HPDE6-E6E7 (cell line): ENCODE results near the gene KCNH1.
"Not testable (repeated sequence)": the region's sequence is repeated elsewhere in the genome, so short reads cannot be mapped to it uniquely, and the experiment has no call there.

Experiments
- DNase-seq: peaks from one replicate; pipeline ENCODE4 v3.0.0; 2011; ENCODE audit warnings: missing footprints; ENCODE audit errors: extremely low spot score

Gene KCNH1

DNA sequence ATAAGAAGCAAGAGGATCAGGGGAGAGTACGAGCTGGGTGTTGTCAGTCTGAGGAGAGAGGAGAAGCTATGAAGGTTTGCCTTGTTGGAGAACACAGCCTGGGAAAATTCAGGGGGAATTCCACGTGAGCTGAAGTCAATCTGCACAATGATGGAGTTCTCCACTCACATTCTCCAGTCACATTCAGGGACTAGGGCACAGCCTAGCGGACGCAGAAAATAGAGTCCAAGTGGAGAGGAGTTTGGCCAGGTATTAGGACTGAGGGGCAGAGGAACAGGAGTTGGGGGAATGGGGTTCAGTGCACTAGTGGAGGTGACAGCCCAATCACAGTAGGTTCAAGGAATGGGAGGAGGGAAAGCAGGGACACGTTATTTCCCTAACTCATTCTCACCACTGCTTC, 124.0 kb downstream of the KCNH1 start:
- no peak for DNase-seq

DNA sequence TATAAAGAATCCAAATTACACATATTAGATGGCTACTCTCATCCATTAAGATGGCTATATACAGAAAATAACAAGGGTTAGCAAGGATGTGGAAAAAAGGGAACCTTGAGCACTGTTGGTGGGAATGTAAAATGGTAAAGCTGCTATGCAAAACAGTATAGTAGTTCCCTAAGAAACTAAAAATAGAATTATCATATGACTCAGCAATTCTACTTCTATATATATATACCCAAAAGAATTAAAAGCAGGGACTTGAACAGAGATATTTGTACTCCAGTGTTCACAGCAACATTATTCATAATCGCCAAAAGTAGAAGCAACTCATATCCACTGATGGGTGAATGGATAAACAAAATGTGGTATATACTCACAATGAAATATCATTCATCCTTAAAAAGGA, 126.1 kb downstream of the KCNH1 start:
- DNase-seq, result no peak

DNA sequence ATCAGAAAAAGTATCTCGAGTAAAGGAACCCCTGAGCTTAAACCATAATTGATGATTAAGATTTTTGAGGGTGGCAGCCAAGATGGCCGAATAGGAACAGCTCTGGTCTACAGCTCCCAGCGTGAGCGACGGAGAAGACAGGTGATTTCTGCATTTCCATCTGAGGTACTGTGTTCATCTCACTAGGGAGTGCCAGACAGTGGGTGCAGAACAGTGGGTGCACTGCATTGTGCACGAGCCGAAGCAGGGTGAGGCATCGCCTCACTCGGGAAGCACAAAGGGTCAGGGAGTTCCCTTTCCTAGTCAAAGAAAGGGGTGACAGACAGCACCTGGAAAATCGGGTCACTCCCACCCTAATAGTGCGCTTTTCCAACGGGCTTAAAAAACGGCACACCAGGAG, 138.0 kb downstream of the KCNH1 start:
- not testable (repeated sequence) for DNase-seq

DNA sequence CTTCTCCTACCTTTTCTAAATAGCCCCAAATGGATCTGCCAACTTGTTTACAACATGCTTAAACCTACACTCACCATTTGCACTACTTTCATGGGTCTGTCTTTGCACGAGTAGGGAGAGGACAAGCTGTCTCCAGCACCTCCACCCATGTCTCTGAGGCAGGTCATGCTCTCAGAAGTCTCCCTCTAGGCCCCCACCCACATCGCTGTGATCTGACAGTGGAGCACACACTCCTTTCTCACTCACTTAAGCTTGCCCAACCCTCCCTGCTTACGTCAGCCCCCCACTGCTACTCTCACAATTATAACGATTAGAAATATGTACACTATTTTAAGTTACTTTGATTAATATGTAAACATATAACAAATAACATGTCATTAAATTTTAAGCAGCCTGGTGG, 141.1 kb downstream of the KCNH1 start:
- no peak for DNase-seq

DNA sequence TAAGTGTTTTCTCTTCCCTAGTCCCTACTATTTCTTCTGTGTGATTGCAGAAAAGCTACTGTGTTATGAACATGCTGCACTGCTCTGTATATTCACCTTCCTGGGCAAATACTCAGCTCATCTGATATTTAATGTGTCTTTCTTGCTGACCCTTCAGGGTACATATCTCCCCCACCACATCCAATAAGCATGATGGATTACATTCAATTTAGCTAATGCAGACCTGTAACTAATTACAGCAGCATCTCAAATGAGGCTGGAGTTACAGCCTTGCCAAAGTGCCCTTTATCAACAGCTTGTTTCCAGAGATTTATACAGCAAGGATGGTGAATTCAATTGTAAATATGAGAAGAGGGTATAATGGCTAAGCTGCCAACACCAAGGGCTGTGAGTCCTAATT, 144.0 kb downstream of the KCNH1 start:
- no peak for DNase-seq

DNA sequence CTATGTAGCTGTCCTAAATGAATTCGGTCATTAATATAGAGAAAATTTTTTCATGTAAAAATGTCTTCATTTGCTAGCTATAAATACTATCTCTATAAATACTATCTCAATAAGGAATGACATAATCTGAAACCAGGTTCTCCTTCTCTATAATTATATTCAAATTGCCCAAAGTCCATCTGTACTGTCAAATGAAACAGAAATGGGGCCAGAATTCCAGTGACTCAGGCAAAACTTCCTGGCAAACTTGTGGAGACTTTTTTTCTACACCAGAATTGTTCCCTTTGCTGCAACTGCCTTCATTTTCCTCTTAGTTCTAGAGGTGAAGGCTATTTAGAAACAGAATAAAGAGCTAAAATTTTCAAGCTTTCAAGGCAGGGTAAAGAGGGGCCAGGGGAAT, 152.5 kb downstream of the KCNH1 start:
- no peak for DNase-seq

DNA sequence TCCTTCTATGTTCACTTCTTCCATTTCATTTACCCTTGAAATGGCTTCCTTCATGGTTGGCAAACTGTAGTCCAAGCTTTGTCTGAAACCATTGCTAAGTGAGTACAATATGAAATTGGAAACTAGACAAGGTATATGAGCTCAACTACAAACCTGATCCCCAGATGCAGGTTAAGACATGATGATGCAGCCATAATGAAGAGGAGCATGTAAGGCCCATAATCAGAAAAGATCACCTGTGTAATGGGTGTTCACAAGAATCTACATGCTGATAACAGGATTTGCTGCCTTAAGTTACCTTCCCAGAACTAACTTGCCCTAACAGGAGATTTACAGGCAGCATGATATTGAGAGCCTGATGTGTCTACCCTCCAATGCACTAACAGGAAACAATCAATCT, 153.9 kb downstream of the KCNH1 start:
- DNase-seq, result no peak

DNA sequence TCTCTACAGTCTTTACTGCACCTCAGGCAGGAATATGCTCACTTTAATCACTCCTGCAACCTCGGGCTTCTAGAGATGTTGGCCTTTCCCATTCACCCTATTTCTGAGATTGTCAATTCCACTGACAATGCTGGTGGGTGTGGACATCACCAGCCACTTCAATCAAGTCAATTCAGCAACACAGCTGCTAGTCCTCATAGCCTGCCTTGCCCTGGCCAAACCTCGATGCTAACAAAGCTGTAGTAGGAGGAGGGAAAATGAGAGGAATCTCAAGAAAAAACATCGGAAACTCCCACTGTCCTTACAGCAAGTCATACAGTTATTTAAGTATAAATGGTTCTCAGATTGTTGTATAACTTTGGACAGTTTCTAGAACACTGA, 155.0 kb downstream of the KCNH1 start:
- no peak for DNase-seq

DNA sequence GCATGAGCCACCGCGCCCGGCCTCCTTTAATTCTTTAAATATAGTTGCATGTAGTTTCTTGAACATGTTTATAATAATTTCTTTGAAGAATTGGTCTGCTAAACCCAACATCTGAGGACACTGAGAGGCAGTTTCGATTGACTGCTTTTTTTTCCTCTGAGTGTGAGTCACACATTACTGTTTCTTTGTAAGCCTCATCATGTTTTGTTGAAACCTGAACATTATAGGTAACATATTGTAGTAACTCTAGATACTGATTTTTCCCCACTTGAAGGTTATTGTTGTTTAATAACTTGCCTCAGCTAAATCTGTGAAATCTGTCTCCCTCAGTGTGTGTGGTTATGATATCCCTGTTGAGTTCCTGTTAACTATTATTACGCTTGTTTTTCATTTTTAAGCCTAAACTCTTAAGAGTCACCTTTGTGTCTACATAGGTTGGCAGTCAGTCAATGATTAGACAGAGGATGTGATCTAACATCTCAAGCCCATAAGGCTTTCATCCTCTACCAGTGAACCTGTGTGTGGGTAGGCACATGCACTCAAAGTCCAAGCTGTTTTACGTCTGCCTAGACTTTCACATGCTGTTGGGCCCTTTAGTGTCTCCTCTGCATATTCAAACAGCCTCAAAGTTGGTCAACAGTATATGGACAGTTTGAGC, 155.5 kb downstream of the KCNH1 start:
- no peak for DNase-seq

DNA sequence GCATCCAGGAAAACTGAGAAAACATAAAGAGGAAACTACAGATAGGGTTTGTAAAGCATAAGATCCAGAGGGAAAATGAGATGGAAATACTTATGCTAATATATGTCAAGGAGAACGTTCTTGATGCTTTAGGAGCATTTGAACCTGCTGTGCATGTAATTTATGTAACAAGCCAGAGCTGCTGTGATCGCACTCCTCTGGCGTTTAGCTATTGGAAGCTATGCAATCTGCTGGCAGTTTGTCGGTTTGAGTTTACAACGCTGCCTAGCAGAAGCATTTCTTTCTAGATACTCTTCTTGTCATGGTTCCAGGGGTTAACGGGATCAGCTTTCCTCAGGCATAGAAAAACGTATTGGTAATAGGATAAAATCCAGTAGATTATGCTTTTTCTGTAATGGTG, 182.7 kb downstream of the KCNH1 start:
- DNase-seq, result no peak

DNA sequence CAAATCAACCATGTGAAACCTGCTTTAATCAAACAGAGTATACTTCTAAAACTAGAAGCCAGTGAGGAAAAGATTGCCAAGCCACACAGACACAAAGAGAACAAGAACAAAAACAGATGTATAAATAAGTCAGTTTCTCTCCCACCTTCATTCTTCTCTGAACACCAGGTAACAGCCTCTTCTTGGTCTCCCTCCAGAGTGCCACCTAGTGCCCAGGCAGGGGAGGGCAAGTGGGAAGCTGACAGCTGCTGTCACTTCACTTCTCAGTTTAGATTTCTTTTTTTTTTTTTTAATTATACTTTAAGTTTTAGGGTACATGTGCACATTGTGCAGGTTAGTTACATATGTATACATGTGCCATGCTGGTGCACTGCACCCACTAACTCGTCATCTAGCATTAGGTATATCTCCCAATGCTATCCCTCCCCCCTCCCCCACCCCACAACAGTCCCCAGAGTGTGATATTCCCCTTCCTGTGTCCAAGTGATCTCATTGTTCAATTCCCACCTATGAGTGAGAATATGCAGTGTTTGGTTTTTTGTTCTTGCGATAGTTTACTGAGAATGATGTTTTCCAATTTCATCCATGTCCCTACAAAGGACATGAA, 183.9 kb downstream of the KCNH1 start:
- DNase-seq, result peak; percentile 13

DNA sequence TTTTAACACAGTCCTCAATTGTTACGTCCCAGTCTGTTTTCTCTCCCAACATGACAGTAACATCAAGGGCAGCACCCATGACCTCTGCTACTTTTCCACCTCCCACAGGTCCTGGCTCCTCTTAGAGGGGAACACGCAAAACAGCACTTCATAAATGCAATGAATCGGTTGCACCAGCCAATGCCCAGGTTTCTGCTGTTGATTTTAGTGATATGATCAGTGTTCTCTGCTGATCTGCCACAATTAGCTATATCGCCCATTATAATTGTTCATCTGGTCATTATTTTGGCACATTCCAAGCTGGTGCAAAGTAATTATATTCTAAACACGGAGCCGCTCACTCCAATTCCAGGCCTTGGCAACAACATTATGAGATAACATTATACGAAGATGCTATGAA, 184.5 kb downstream of the KCNH1 start:
- DNase-seq, result no peak

DNA sequence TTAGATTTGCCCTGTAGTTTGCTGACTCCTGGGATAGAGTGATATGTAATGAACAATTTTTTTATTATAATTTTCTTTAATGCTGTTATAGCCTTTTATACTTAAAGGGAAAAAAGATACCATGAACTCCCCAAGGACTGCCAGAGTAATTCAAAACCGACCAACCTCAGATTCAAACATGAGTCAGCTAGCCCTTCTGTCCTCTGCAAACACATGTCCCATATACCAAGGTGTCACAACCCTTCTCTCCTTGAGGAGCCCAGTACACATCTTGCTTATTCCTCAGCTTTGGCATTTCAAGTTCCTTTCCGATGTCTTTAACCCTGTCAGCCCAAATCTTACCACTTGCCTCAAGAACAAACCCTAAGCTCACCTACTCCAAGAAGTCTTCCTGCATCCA, 184.9 kb downstream of the KCNH1 start:
- no peak for DNase-seq

DNA sequence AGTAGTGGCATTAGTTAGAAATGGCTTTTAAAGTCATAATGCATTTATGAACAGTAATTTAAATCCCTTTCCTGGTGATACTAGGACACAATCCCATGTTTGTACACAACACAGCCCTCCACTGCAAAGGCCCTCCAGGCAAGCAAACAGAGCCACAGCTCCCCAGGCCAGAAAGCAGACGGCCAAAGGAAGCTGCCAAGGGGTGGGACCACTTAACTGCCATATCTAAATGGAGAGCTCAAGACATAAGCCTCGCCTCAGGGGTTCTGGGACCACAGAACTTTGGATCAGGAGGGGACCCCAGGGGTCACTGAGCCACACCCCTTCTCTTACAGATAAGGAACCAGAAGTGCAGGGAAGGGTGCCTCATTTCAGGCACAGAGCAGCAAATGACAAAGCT, 189.7 kb downstream of the KCNH1 start:
- no peak for DNase-seq

DNA sequence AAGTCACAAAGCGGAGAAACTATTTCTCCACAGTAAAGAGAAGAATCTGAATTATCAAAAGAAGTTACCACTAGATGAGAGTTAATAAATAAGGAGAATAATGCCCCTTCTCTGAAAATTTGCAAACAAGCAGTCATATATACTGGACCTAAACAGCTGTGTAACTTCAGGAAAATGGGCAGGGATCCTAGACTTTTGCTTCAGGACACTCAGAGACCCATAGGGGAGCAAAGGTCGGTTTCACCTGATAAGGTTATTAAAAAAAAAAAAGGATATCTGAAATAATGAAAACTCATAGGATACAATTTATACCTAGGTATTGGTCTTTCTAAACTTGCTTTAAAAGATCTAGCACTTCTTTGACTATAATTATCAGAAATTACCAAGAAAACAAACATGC, 191.4 kb downstream of the KCNH1 start:
- no peak for DNase-seq

DNA sequence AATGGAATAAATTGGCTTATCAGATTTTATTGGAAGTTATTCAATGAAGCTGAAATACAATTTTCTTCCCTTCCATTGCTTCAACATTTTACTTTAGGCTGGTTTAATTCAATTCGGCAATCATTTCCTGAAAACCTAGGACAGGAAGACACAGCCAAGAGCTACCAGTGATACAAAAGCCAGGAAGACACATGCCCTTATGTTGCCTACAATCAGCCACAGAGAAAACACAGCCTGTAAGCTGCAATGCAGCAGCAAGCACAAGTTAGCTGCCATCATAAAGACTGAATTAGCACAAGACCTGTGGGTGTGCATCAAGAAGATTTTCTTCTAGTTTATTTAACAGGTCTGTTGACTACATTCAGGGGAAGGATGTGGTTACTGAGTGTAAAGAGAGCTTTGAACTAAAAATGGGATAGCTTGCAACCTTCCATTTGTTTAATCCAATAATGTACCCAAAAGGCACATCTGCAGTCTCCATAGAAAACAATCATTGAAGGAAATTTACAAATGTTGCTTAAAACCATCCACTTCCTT, 193.8 kb downstream of the KCNH1 start:
- no peak for DNase-seq

DNA sequence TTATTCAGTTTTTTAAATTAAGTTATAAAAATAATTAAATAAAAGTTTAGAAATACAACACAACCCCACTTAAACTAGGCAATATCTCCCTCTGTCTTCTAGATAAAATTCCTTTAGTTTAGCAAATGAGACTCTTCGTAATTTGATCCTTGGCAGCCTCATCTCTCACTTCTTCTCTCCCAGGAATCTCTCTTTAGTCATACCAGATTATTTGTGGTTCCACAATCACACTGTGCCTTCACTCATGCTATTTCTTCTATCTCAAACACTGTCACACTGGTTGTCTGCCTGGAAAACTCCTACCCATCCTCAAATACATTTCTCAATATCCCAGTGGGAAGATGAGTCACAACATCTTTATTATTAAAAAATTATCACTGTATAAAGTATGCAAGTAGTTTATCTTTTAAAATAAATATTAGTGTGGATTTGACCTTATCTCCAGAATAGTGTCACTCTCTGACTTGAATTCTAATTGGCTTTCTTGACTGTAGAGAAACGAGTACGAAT, 195.5 kb downstream of the KCNH1 start:
- no peak for DNase-seq

DNA sequence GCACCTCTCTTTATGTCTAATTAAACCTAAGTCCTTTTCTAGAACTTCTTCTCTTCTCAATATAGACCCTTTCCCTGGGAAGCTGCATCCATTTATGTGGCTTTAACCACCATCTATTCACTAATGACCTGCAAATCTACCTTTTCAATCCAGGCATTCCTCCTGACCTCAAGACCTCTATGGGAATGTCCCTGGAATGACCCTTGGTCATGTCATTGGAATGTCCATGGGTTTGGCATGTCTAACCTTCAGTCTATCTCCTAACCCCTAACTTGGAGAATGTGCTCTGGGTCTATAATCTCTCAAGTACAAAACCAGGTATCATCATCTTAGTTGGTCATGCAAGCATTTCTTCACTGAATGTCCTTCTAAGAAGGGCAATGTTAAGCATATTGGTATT, 196.1 kb downstream of the KCNH1 start:
- no peak for DNase-seq

DNA sequence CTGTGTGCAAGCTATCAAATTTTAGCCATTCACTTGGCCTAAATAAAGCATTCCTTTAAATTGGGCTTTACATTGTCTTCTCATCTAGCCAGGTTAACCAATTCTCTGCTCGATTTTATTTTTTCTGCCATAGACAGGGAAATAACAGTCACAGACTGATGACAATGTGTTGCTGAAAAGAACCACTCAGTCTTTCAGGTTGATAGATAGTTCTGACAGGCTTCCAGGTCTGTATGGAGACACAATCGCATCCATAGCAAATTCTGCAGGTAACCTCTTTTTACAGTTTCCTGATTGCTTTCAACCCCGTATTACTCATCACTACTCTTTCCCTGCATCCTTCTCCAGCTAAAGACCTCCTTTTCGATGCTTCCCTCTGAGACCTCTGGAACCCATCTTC, 198.0 kb downstream of the KCNH1 start:
- DNase-seq, result no peak

DNA sequence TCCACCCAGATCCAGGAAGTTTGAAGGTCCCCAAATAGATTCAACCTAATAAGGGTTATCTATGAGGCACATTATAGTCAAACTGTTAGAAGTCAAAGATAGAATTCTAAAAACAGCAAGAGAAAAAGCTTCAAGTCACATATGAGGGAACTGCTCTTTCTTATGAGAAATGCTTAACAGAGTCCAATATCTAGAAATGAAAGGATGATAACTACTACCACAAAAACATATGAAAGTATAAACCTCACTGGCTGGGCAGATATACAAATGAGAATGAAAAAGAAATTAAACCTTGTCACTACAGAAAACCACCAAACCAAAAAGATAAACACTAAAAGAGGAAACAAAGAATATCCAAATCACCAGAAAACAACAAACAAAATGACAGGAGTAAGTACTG, 201.8 kb downstream of the KCNH1 start:
- no peak for DNase-seq

DNA sequence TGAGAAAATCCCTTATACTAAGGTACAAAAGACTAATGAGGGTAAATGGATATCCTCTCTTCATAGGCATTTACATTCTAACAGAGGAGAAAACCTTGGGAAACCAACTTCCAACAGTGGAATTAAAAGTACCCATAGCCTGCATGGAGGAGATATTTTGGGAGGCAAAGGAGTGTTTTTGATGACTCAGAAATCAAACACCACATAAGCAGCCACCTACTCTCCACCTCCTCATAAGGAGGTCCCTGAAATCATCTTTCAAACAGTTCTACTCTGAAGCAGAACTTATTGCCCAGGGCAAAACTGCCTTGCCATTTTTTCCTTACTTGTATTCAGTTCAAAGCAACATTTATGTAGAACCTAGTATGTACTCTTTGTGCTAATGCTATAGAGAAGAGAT, 211.3 kb downstream of the KCNH1 start:
- DNase-seq, result no peak

DNA sequence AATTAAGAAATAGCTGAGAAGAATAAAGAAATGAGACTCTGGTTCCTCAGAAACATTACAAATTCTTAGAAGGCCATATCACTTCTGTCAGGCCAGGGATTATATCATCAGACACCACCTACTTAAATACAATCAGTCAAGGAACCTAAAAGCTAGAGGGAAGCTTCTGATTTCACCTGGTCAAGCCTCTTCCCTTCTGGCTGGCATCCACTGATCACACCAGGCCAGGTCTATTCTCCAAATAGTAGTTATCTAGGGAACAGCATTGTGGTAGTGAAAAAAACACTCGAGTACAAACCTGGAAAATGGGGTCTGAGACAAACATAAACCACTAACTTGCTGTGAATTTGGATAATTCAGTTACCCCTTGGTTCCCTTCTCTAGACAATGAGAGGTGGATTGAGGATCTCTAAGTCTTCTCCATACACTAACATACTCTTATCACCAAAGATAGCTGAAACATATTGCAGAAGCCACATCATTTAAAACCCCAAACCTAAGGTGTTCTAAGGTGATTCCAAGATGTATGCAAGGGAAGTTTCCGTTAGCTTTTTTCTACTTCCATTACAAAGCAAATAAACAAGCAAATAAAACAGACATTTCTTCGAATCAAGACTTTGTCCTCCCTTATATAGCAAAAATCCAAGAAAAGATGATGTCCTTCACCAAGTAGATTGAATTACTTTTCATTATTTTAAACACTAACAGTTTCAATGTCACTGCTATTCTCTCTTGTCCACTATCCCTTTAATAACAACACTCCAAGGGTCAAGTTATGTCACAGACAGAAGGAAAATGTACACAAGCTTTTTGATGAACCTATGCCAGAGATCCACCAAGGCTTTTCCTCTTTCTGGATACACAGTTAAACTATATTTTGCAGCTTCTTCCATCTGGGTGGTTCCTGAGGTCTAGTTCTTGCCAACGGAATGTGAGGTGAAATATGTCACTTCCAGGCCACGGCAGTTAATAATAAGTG, 212.9 kb downstream of the KCNH1 start:
- no peak for DNase-seq
